ENCODE results near the gene TADA2A.

- TF ChIP-seq CTCF (IDR thresholded peaks at IDR 0.05; ENCODE audit: low read depth, low read length, poor library complexity, severe bottlenecking) (peak; percentile 44), EZH2phosphoT487 (IDR thresholded peaks at IDR 0.05; ENCODE audit: borderline replicate concordance, low read length) (no peak)
Measured at GRCh38 chr17:37489197-37490001, 82.7 kb downstream of the TADA2A start, which contains the start of gene DUSP14.
